ENCODE results near the gene PEDS1.

DNA sequence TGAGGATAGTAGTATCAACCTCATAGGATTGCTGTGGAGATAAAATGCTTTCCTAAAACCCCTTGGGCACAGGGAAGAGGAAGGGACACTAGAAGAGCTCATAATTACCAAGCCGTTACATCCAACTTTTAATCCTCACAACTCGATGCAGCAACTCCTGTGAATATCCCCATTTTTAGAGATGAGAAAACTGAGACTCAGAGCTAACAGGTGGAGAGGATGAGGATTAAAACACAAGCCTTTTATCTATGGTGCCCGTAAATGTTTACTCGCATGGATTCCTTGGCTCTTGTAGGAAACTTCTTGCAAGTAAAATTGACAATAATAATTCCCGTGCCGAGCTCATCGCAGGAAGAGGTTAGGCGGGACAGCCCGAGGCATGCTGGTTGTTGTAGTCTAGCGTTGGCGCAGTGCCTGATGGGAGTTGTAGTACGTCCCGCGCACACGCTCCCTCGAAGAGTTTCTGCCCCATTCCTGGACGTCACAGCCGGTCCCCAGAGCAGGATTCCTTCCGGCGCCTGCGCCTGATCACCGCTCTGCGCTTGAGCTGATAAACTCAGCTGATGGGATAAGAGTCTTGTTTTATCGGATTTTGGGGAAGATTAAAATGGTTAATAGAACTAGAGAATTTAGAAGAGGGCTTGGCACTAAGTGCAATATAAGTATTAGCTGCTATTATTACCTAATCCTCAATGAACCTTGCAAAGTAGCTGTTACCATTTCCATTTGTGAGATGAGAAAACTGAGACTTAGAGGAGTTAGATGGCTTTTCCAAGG lies 37.7 kb downstream of the PEDS1 start:
- TF ChIP-seq, protein P1, sequence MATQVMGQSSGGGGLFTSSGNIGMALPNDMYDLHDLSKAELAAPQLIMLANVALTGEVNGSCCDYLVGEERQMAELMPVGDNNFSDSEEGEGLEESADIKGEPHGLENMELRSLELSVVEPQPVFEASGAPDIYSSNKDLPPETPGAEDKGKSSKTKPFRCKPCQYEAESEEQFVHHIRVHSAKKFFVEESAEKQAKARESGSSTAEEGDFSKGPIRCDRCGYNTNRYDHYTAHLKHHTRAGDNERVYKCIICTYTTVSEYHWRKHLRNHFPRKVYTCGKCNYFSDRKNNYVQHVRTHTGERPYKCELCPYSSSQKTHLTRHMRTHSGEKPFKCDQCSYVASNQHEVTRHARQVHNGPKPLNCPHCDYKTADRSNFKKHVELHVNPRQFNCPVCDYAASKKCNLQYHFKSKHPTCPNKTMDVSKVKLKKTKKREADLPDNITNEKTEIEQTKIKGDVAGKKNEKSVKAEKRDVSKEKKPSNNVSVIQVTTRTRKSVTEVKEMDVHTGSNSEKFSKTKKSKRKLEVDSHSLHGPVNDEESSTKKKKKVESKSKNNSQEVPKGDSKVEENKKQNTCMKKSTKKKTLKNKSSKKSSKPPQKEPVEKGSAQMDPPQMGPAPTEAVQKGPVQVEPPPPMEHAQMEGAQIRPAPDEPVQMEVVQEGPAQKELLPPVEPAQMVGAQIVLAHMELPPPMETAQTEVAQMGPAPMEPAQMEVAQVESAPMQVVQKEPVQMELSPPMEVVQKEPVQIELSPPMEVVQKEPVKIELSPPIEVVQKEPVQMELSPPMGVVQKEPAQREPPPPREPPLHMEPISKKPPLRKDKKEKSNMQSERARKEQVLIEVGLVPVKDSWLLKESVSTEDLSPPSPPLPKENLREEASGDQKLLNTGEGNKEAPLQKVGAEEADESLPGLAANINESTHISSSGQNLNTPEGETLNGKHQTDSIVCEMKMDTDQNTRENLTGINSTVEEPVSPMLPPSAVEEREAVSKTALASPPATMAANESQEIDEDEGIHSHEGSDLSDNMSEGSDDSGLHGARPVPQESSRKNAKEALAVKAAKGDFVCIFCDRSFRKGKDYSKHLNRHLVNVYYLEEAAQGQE (IDR thresholded peaks at IDR 0.05; ENCODE audit: insufficient read depth in 1 of 2, low read depth in 2 of 2, low read length in 2 of 2), result 0 out of 4 replicates have a peak, but pooled peaks of 1 of the 2 experiments have one; percentile 17
- TF ChIP-seq TAF1 (IDR thresholded peaks at IDR 0.05; ENCODE audit: borderline replicate concordance, insufficient read depth, low read length) (peak; percentile 66; the same call in 1 of the 2 replicates), POLR2AphosphoS5 (IDR thresholded peaks at IDR 0.05; ENCODE audit: low read depth, low read length) (peak; percentile 90)

Measured in PFSK-1 (cell line).